ENCODE data around the gene RASSF3. TPM values are rescaled to one million over a fixed set of nuclear protein-coding genes. Genes with fewer than 3 reads are reported as not detected.
A peak's percentile ranks its signal among the peaks of the same experiment; 100 is the strongest.

RASSF3 gene
- total RNA-seq, 1 donor: 13.8 TPM

- TF ChIP-seq CTCF (IDR thresholded peaks at IDR 0.05; ENCODE audit: extremely low read depth, low read depth, low read length): no peak
- Histone ChIP-seq H3K9me3 (ENCODE audit: low read depth, low read length) (no peaks in the 10 kb centered on the region), H4K20me1 (ENCODE audit: insufficient read depth, low read length) (no peaks in the 10 kb centered on the region), H3K27me3 (ENCODE audit: insufficient read depth, low read length) (no peaks in the 10 kb centered on the region), H3K79me2 (ENCODE audit: insufficient read depth, low read length) (peaks cover 30% of the 10 kb centered on the region), H3K4me2 (ENCODE audit: insufficient read depth, low read length) (peak overlapping the region; percentile 94), H3K4me1 (ENCODE audit: insufficient read depth, low read length) (peaks cover 14% of the 10 kb centered on the region), H3K27ac (ENCODE audit: low read depth, low read length) (peak overlapping the region; percentile 6), H2AFZ (ENCODE audit: low read length) (peak overlapping the region; percentile 95), H3K4me3 (ENCODE audit: insufficient read depth, low read length) (peak overlapping the region; percentile 90), H3K36me3 (ENCODE audit: insufficient read depth, low read length) (no peaks in the 10 kb centered on the region)
- peak; percentile 69 for DNase-seq (ENCODE audit: insufficient read length, low spot score, missing footprints)
Measured at GRCh38 chr12:64608901-64609535, 1.3 kb upstream of the RASSF3 start.

GRCh38 chr12:64609536-64610078 lies 688 bp upstream of the RASSF3 start:
- no peaks in the 10 kb centered on the region for H3K9me3 ChIP-seq (ENCODE audit: low read depth, low read length)
- H3K79me2 ChIP-seq (ENCODE audit: insufficient read depth, low read length): peaks cover 35% of the 10 kb centered on the region
- no peaks in the 10 kb centered on the region for H3K36me3 ChIP-seq (ENCODE audit: insufficient read depth, low read length)
- peak; percentile 73 for DNase-seq (ENCODE audit: insufficient read length, low spot score, missing footprints)
- peaks cover 14% of the 10 kb centered on the region for H3K4me1 ChIP-seq (ENCODE audit: insufficient read depth, low read length)
- no peaks in the 10 kb centered on the region for H4K20me1 ChIP-seq (ENCODE audit: insufficient read depth, low read length)
- H2AFZ ChIP-seq (ENCODE audit: low read length): peak overlapping the region; percentile 95
- H3K4me3 ChIP-seq (ENCODE audit: insufficient read depth, low read length): peak overlapping the region; percentile 90
- no peaks in the 10 kb centered on the region for H3K27me3 ChIP-seq (ENCODE audit: insufficient read depth, low read length)
- H3K27ac ChIP-seq (ENCODE audit: low read depth, low read length): peak overlapping the region; percentile 6
- TF ChIP-seq CTCF (IDR thresholded peaks at IDR 0.05; ENCODE audit: extremely low read depth, low read depth, low read length): no peak
- peak overlapping the region; percentile 94 for H3K4me2 ChIP-seq (ENCODE audit: insufficient read depth, low read length)

- no peaks in the 10 kb centered on the region for H3K27me3 ChIP-seq (ENCODE audit: insufficient read depth, low read length)
- peak; percentile 95 for DNase-seq (ENCODE audit: insufficient read length, low spot score, missing footprints)
- H3K4me3 ChIP-seq (ENCODE audit: insufficient read depth, low read length): peak overlapping the region; percentile 90
- no peak for TF ChIP-seq CTCF (IDR thresholded peaks at IDR 0.05; ENCODE audit: extremely low read depth, low read depth, low read length)
- H3K4me2 ChIP-seq (ENCODE audit: insufficient read depth, low read length): peak overlapping the region; percentile 98
- H3K27ac ChIP-seq (ENCODE audit: low read depth, low read length): peak overlapping the region; percentile 72
- no peaks in the 10 kb centered on the region for H3K9me3 ChIP-seq (ENCODE audit: low read depth, low read length)
- H2AFZ ChIP-seq (ENCODE audit: low read length): peak overlapping the region; percentile 93
- peaks cover 47% of the 10 kb centered on the region for H3K79me2 ChIP-seq (ENCODE audit: insufficient read depth, low read length)
- H3K4me1 ChIP-seq (ENCODE audit: insufficient read depth, low read length): peaks cover 16% of the 10 kb centered on the region
- no peaks in the 10 kb centered on the region for H3K36me3 ChIP-seq (ENCODE audit: insufficient read depth, low read length)
- H4K20me1 ChIP-seq (ENCODE audit: insufficient read depth, low read length): no peaks in the 10 kb centered on the region
Measured at GRCh38 chr12:64610660-64611340, 505 bp downstream of the RASSF3 start.

All from osteoblast (primary cell).